IPS-20b (cell line): Measurements from ENCODE around the gene TOE1.
"Not testable (repeated sequence)": the region's sequence is repeated elsewhere in the genome, so short reads cannot be mapped to it uniquely, and the experiment has no call there.

Experiments used
- H3K27ac ChIP-seq: one replicate; pipeline ENCODE4 v1.5.1; 2013; ENCODE audit warnings: low read length
- H3K27me3 ChIP-seq: 2 replicates; pipeline ENCODE4 v1.6.1; 2013; ENCODE audit warnings: mild to moderate bottlenecking, low read length, inconsistent platforms; ENCODE audit not compliant: insufficient read depth
- H3K36me3 ChIP-seq: 2 replicates; pipeline ENCODE4 v1.6.1; 2013; ENCODE audit warnings: low read depth, mild to moderate bottlenecking, inconsistent platforms, low read length, moderate library complexity; ENCODE audit not compliant: insufficient read depth
- H3K4me1 ChIP-seq: 2 replicates; pipeline ENCODE4 v1.6.1; 2013; ENCODE audit warnings: mild to moderate bottlenecking, control low read depth, inconsistent platforms, low read length, moderate library complexity; ENCODE audit not compliant: insufficient read depth
- H3K4me3 ChIP-seq: 2 replicates; pipeline ENCODE4 v1.5.1; 2013; ENCODE audit warnings: mild to moderate bottlenecking, low read length, inconsistent platforms
- H3K9ac ChIP-seq: 2 replicates; pipeline ENCODE4 v1.6.1; 2013; ENCODE audit warnings: low read depth, mild to moderate bottlenecking, inconsistent platforms, low read length, moderate library complexity
- H3K9me3 ChIP-seq: 2 replicates; pipeline ENCODE4 v1.6.1; 2013; ENCODE audit warnings: mild to moderate bottlenecking, low read depth, low read length, inconsistent platforms; ENCODE audit not compliant: insufficient read depth

TOE1 gene

GRCh38 chr1:45364294-45364693, 24.3 kb downstream of the TOE1 start:
- no peak overlapping the region for H3K9ac ChIP-seq

GRCh38 chr1:45365051-45365450, 25.1 kb downstream of the TOE1 start:
- peaks cover 6% of the 10 kb centered on the region for H3K4me1 ChIP-seq
- no peak overlapping the region for H3K9ac ChIP-seq
- H3K4me3 ChIP-seq: no peak overlapping the region
- no peaks in the 10 kb centered on the region for H3K27me3 ChIP-seq
- H3K36me3 ChIP-seq: no peaks in the 10 kb centered on the region
- no peaks in the 10 kb centered on the region for H3K9me3 ChIP-seq
- H3K27ac ChIP-seq: no peak overlapping the region

More at GRCh38 chr1:45364294-45364693, 24.3 kb downstream of the TOE1 start:
- Histone ChIP-seq H3K9me3 (no peaks in the 10 kb centered on the region), H3K4me1 (peaks cover 8% of the 10 kb centered on the region), H3K27me3 (no peaks in the 10 kb centered on the region), H3K36me3 (no peaks in the 10 kb centered on the region), H3K4me3 (no peak overlapping the region), H3K27ac (no peak overlapping the region)

DNA sequence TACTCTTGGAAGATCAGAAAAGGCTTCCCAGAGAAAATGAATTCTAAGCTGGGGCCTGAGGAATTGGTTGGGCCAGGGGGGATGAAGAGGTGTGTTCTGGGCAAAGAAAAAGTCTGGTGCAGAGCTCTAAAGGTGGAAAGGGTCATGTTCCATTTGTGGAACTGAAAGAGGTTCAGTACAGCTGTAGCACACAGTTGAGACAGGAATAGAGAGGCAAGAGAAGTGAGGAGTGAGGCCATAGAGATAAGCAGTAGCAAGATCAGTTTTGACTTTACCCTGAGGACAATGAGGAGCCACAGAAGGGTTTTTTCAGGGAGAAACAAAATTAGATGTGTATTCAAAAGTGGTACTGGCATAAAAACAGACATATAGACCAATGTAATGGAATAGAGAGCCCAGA, 30.6 kb downstream of the TOE1 start:
- no peaks in the 10 kb centered on the region for H3K4me1 ChIP-seq
- H3K36me3 ChIP-seq: no peaks in the 10 kb centered on the region

GRCh38 chr1:45373573-45373972, 33.6 kb downstream of the TOE1 start:
- no peaks in the 10 kb centered on the region for H3K36me3 ChIP-seq
- no peaks in the 10 kb centered on the region for H3K27me3 ChIP-seq
- no peaks in the 10 kb centered on the region for H3K9me3 ChIP-seq
- no peak overlapping the region for H3K4me3 ChIP-seq
- H3K4me1 ChIP-seq: no peaks in the 10 kb centered on the region
- no peak overlapping the region for H3K27ac ChIP-seq
- no peak overlapping the region for H3K9ac ChIP-seq

More for the DNA sequence above, 30.6 kb downstream of the TOE1 start:
- no peak overlapping the region for H3K27ac ChIP-seq
- H3K9ac ChIP-seq: no peak overlapping the region
- no peaks in the 10 kb centered on the region for H3K27me3 ChIP-seq
- H3K4me3 ChIP-seq: no peak overlapping the region
- no peaks in the 10 kb centered on the region for H3K9me3 ChIP-seq

DNA sequence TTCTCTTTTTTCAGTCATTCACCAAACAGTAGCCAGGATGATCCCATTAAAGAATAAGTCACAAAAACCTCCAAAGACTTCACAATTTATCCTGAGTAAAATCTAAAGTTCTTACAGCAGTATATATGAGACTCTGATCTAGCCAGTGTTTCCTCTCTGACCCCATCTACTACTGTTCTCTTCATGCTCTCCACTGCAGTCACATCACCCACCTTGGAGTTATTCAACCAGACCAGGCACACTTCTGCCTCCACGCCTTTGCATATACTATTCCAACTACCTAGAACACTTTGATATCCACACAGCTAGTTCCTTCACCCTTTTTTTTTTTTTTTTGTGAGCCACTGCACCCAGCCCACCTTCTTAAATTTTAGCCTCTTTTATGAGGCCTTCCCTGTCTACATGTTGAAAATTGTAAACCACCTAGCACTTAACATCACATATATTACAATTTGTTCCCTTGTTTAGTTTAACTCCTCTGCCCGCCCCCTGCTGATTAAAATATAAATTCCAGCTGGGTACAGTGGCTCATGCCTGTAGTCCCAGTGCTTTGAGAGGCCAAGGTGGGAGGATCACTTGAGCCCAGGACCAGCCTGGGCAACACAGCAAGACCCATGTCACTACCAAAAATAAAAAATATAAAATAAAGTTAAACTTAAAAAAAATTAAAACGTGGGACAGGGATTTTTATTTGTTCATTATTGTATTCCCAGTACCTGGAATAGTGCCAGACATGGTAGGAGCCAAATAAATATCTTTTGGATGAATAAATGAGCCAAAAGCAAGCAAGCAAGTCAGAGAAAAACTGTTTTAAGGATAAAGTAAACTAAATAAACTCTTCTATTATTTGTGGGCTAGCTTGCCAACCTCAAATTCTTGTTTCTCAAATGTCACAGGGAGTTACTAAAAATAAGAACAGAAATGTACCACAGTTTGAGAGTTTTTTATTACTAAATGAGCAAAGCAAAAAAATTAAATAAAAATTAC, 35.4 kb downstream of the TOE1 start:
- Histone ChIP-seq H3K4me3 (no peak overlapping the region), H3K27ac (no peak overlapping the region), H3K36me3 (no peaks in the 10 kb centered on the region), H3K9ac (no peak overlapping the region), H3K9me3 (no peaks in the 10 kb centered on the region), H3K27me3 (no peaks in the 10 kb centered on the region), H3K4me1 (no peaks in the 10 kb centered on the region)

- Histone ChIP-seq H3K4me1 (no peaks in the 10 kb centered on the region), H3K36me3 (no peaks in the 10 kb centered on the region), H3K9ac (no peak overlapping the region), H3K27ac (no peak overlapping the region), H3K27me3 (no peaks in the 10 kb centered on the region), H3K4me3 (no peak overlapping the region), H3K9me3 (no peaks in the 10 kb centered on the region)
These were observed 38.2 kb downstream of the TOE1 start for GRCh38 chr1:45378184-45378583.

DNA sequence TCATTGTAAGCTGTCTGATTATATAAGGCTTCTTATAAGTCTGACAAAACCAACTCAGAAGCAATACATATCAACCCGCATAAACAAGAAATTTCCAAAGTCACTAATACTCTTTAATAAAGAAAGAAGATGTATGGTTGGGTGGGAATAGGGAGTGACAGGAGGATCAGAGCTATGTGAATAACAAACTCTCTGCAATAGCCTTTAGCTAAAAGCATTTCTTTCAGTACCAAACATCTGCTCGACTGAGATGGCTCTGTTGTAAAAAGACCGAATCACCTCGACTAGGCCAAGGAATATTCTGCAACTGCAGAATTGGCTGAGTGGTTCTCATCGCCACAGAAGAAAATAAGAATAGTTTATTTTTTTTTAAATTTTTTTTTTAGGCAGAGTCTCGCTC, 39.6 kb downstream of the TOE1 start:
- Histone ChIP-seq H3K36me3 (no peaks in the 10 kb centered on the region), H3K4me3 (no peak overlapping the region), H3K4me1 (no peaks in the 10 kb centered on the region), H3K27ac (no peak overlapping the region), H3K9me3 (no peaks in the 10 kb centered on the region), H3K9ac (no peak overlapping the region), H3K27me3 (no peaks in the 10 kb centered on the region)

DNA sequence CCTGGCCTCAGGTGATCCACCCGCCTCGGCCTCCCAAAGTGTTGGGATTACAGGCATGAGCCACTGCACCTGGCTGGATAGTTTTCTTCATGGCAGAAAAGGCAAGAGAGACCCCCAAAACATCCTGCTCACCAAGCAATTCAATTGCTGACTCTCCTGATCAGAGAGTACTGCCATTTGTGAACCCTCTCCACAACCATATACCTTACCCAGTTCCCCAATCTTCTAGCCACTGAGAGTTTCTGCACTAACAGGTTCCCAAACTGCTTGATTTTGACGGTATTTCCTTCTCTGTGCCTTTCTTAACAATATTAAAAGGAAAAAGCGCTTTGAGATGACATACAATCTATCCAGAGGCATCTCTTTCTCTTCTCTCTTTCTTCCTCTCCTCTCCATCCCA, 40.2 kb downstream of the TOE1 start:
- H3K36me3 ChIP-seq: no peaks in the 10 kb centered on the region
- no peak overlapping the region for H3K4me3 ChIP-seq
- no peaks in the 10 kb centered on the region for H3K9me3 ChIP-seq
- H3K27ac ChIP-seq: no peak overlapping the region
- no peaks in the 10 kb centered on the region for H3K4me1 ChIP-seq
- H3K9ac ChIP-seq: no peak overlapping the region
- no peaks in the 10 kb centered on the region for H3K27me3 ChIP-seq

DNA sequence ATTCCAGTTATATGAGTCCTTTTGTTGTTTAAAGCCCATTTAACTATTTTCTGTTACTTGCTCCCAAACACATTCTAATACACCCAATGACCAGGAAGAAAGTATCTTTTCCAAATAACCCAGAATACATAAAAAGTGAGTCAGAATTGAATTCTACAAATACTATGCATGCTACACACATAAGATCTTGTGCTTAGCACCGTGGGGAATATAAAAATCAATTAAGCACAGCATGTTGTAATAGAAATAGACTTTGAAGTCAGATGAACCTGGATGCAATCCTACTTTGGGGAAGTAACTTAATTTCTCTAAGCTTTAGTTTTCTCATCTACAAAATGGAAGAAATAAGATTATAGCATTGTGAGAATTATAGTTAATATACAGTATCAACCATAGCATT, 40.8 kb downstream of the TOE1 start:
- H3K27me3 ChIP-seq: no peaks in the 10 kb centered on the region
- H3K36me3 ChIP-seq: no peaks in the 10 kb centered on the region
- no peak overlapping the region for H3K4me3 ChIP-seq
- no peaks in the 10 kb centered on the region for H3K4me1 ChIP-seq
- H3K27ac ChIP-seq: no peak overlapping the region
- no peak overlapping the region for H3K9ac ChIP-seq
- no peaks in the 10 kb centered on the region for H3K9me3 ChIP-seq

DNA sequence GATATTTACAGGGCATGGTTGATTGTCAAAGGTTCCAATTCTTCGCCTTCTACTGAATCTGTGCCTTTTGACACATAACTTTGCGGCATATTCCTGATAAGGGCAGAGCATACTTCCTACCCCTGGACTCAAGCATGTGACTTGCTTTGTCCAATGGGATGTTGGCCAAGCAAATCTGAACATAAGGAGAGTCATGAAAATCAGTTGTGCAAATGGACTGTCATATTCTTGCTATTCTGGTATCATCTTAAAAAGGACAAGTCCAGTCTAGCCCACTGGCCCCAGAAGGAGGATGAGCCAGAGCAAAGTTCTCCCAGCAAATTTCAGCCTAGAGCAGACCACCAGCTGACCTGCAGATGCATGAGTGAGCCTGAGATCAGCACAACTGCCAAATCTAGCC, 41.3 kb downstream of the TOE1 start:
- no peak overlapping the region for H3K4me3 ChIP-seq
- no peaks in the 10 kb centered on the region for H3K4me1 ChIP-seq

DNA sequence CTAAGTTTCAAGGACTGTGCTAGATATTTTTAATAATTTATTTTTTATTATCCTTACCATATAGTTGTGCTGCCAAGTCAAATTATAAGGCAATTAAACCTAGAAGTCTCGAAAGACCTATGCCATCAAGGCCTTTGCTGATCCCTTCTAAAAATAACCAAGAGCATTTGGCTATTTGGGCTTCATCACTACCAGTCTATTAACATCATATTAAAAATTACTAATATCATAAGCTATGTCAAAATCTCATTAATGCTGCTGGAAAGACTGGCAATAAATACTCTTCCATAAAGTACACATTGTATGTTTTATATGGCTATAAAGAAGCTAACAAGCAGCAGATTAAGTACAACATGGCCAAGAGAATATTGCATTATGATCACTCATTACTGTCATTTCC, 43.2 kb downstream of the TOE1 start:
- H3K4me3 ChIP-seq: no peak overlapping the region
- H3K36me3 ChIP-seq: no peaks in the 10 kb centered on the region
- H3K9ac ChIP-seq: no peak overlapping the region
- H3K9me3 ChIP-seq: no peaks in the 10 kb centered on the region
- H3K4me1 ChIP-seq: no peaks in the 10 kb centered on the region
- no peak overlapping the region for H3K27ac ChIP-seq
- no peaks in the 10 kb centered on the region for H3K27me3 ChIP-seq

More for the DNA sequence above, 41.3 kb downstream of the TOE1 start:
- H3K36me3 ChIP-seq: no peaks in the 10 kb centered on the region
- H3K9me3 ChIP-seq: no peaks in the 10 kb centered on the region
- H3K27me3 ChIP-seq: no peaks in the 10 kb centered on the region
- no peak overlapping the region for H3K27ac ChIP-seq
- H3K9ac ChIP-seq: no peak overlapping the region

DNA sequence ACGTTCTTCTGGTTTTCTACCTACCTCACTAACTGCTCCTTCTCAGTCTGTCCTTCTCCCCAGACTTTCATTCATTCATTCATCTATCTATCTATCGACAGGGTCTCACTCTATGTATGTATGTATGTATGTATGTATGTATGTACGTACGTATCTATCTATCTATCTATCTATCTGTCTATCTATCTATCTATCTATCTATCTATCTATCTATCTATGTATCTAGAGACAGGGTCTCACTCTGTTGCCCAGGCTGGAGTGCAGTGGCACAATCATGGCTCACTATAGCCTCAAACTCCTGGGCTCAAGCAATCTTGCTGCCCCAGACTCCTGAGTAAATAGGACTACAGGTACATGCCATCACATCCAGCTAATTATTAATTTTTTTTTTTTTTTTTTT, 44.2 kb downstream of the TOE1 start:
- not testable (repeated sequence) for H3K4me3 ChIP-seq, H3K9me3 ChIP-seq, H3K27ac ChIP-seq, H3K4me1 ChIP-seq, H3K9ac ChIP-seq, H3K36me3 ChIP-seq, H3K27me3 ChIP-seq
